ENCODE measurements around the gene OPA3.

OPA3 gene

GRCh38 chr19:45524575-45525129 lies 60.0 kb downstream of the OPA3 start:
- no peak for TF ChIP-seq CTCF (IDR thresholded peaks at IDR 0.05)
- H3K36me3 Mint-ChIP-seq (ENCODE audit: low read depth), result peaks cover 27% of the 10 kb centered on the region
- H3K9me3 Mint-ChIP-seq, result no peaks in the 10 kb centered on the region
- peaks cover 24% of the 10 kb centered on the region for H3K27me3 Mint-ChIP-seq (ENCODE audit: low read depth, poor library complexity)
- H3K4me3 Mint-ChIP-seq, result no peak overlapping the region
- no peak for DNase-seq
- H3K27ac Mint-ChIP-seq, result peak overlapping the region; percentile 64
- peaks cover 28% of the 10 kb centered on the region for H3K4me1 Mint-ChIP-seq

- Mint-ChIP-seq H3K27ac (peak overlapping the region; percentile 66), H3K4me3 (no peak overlapping the region), H3K27me3 (ENCODE audit: low read depth, poor library complexity) (peaks cover 15% of the 10 kb centered on the region), H3K9me3 (no peaks in the 10 kb centered on the region), H3K4me1 (peaks cover 21% of the 10 kb centered on the region), H3K36me3 (ENCODE audit: low read depth) (peaks cover 27% of the 10 kb centered on the region)
- DNase-seq, result peak; percentile 81
- TF ChIP-seq CTCF (IDR thresholded peaks at IDR 0.05), result peak; percentile 86
These were observed 60.9 kb downstream of the OPA3 start for GRCh38 chr19:45523642-45524256.

- H3K36me3 Mint-ChIP-seq (ENCODE audit: low read depth), result peaks cover 31% of the 10 kb centered on the region
- no peak overlapping the region for H3K4me3 Mint-ChIP-seq
These were observed 62.3 kb downstream of the OPA3 start for GRCh38 chr19:45522010-45522941.

GRCh38 chr19:45518469-45518826 lies 66.2 kb downstream of the OPA3 start:
- no peak overlapping the region for H3K27ac Mint-ChIP-seq
- DNase-seq, result no peak
- no peaks in the 10 kb centered on the region for H3K9me3 Mint-ChIP-seq
- no peak for TF ChIP-seq CTCF (IDR thresholded peaks at IDR 0.05)
- H3K4me1 Mint-ChIP-seq, result peaks cover 15% of the 10 kb centered on the region
- H3K4me3 Mint-ChIP-seq, result no peak overlapping the region
- peaks cover 20% of the 10 kb centered on the region for H3K36me3 Mint-ChIP-seq (ENCODE audit: low read depth)
- no peaks in the 10 kb centered on the region for H3K27me3 Mint-ChIP-seq (ENCODE audit: low read depth, poor library complexity)

More at GRCh38 chr19:45522010-45522941, 62.3 kb downstream of the OPA3 start:
- Mint-ChIP-seq H3K9me3 (no peaks in the 10 kb centered on the region), H3K27me3 (ENCODE audit: low read depth, poor library complexity) (peaks cover under 1% of the 10 kb centered on the region), H3K4me1 (peaks cover 10% of the 10 kb centered on the region), H3K27ac (peak overlapping the region; percentile 54)
- DNase-seq, result no peak
- TF ChIP-seq CTCF (IDR thresholded peaks at IDR 0.05), result no peak

- Mint-ChIP-seq H3K27me3 (ENCODE audit: low read depth, poor library complexity) (no peaks in the 10 kb centered on the region), H3K36me3 (ENCODE audit: low read depth) (peaks cover 20% of the 10 kb centered on the region), H3K27ac (peak overlapping the region; percentile 62), H3K9me3 (no peaks in the 10 kb centered on the region), H3K4me1 (peaks cover 15% of the 10 kb centered on the region), H3K4me3 (no peak overlapping the region)
- no peak for TF ChIP-seq CTCF (IDR thresholded peaks at IDR 0.05)
- DNase-seq, result no peak
These were observed 66.7 kb downstream of the OPA3 start for GRCh38 chr19:45517641-45518468.
